ENCODE measurements around the gene DAP. TPM values are rescaled to one million over a fixed set of nuclear protein-coding genes. Genes with fewer than 3 reads are reported as not detected.
A peak's percentile ranks its signal among the peaks of the same experiment; 100 is the strongest.

The DAP gene
- total and polyA plus RNA-seq, 2 experiments from 2014 or later, result 30.0 to 105 TPM

DNA sequence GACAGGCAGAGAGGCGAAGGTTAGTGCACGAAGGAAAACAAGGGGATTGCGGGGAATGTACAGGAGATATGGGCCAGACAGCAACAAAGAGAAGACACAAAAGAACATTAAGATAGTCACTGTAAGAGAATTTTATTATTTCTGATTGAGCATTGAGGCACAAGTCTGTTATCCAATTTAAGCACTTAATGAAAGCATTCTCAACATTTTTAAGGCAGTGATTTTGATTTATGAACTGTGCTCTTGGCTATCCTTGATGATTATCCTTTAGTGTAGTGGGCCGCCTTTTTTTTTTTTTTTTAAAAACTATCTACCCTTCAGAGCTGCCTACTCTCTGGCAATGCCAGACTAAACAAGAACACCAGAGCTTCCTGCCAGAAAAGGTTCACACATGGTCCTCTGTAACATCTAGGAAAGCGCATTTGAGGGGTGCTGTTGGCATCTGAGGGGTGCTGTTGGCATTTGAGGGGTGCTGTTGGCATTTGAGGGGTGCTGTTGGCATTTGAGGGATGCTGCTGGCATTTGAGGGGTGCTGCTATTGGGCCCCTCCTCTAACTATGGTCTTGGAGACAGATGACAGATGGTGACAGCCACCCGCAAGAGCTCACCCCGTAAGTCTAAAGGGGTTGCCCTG, 3.0 kb downstream of the DAP start:
- Histone ChIP-seq H3K27me3 (no peaks in the 10 kb centered on the region), H3K36me3 (no peaks in the 10 kb centered on the region), H3K4me1 (ENCODE audit: low read depth) (peaks cover 13% of the 10 kb centered on the region), H3K4me3 (no peak overlapping the region), H3K27ac (no peak overlapping the region), H3K9me3 (ENCODE audit: low read depth) (no peaks in the 10 kb centered on the region)
- no peak for DNase-seq (ENCODE audit: low read depth in 1 of 2, low spot score in 1 of 2)
- TF ChIP-seq, protein P1, sequence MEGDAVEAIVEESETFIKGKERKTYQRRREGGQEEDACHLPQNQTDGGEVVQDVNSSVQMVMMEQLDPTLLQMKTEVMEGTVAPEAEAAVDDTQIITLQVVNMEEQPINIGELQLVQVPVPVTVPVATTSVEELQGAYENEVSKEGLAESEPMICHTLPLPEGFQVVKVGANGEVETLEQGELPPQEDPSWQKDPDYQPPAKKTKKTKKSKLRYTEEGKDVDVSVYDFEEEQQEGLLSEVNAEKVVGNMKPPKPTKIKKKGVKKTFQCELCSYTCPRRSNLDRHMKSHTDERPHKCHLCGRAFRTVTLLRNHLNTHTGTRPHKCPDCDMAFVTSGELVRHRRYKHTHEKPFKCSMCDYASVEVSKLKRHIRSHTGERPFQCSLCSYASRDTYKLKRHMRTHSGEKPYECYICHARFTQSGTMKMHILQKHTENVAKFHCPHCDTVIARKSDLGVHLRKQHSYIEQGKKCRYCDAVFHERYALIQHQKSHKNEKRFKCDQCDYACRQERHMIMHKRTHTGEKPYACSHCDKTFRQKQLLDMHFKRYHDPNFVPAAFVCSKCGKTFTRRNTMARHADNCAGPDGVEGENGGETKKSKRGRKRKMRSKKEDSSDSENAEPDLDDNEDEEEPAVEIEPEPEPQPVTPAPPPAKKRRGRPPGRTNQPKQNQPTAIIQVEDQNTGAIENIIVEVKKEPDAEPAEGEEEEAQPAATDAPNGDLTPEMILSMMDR (IDR thresholded peaks at IDR 0.05; ENCODE audit: low read depth, low read length), result no peak

DNA sequence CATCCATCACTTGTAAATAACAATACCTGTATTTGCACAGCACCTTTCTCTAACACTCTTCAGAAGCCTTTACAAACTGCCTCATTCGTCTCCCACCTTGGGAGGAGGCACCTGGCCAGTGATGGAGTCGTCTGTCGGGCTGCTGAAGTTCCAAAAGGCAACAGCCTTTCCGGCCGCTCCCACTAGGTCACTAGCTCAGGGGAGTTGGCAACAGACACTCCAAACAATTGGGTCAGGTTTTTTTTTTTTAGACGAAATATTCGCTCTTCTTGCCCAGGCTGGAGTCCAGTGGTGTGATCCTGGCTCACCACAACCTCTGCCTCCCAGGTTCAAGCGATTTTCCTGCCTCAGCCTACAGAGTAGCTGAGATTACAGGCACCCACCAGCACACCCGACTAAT, 4.0 kb downstream of the DAP start:
- no peak for DNase-seq (ENCODE audit: low read depth in 1 of 2, low spot score in 1 of 2)
- H3K4me3 ChIP-seq, result no peak overlapping the region

DNA sequence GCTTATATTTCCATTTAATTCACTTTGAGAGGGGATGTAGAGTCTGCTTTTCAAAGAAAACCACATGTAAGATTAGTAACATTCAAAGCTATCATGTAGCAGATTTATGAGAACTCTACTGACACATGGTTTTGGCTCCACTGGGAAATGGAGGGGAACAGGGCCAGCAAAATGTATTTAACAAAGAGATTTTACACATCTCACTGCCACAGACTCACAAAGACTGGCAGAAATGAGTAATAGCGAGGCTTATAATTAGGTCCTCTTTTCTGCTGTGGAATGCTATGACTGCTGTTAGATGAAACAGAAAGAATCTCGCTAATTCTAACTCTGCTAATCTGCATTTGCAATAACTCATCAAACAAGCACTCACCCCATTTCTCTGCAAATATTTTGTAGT, 4.5 kb downstream of the DAP start:
- Histone ChIP-seq H3K36me3 (no peaks in the 10 kb centered on the region), H3K27me3 (no peaks in the 10 kb centered on the region), H3K27ac (no peak overlapping the region), H3K4me3 (no peak overlapping the region), H3K4me1 (ENCODE audit: low read depth) (peaks cover 2% of the 10 kb centered on the region), H3K9me3 (ENCODE audit: low read depth) (no peaks in the 10 kb centered on the region)
- DNase-seq (ENCODE audit: low read depth in 1 of 2, low spot score in 1 of 2), result peak in 1 of 2 donors; percentile 25
- TF ChIP-seq, protein P1 (IDR thresholded peaks at IDR 0.05; ENCODE audit: low read depth, low read length), result no peak

More for the DNA sequence above, 4.0 kb downstream of the DAP start:
- Histone ChIP-seq H3K4me1 (ENCODE audit: low read depth) (peaks cover 5% of the 10 kb centered on the region), H3K27ac (no peak overlapping the region), H3K36me3 (no peaks in the 10 kb centered on the region), H3K27me3 (no peaks in the 10 kb centered on the region), H3K9me3 (ENCODE audit: low read depth) (no peaks in the 10 kb centered on the region)
- TF ChIP-seq, protein P1 (IDR thresholded peaks at IDR 0.05; ENCODE audit: low read depth, low read length), result no peak

DNA sequence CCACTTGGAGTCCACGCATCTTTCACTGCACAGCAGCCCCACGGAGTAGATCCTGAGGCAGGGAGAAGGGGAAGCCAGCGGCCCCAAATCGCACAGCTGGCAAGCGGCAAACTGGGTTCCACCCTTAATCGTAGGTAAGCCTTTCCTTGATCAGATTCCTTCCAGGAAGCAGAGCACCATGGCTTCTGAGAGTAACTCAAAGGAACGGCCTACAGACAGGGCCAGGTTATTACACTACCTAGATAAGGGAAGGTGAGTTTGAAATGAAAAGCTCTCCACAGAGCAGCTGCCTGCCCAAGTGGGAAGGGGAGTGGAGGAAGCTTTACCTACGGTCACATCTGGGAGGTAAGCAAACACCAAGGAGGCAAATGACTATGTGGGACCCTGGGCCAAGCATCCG, 7.9 kb downstream of the DAP start:
- Histone ChIP-seq H3K9me3 (ENCODE audit: low read depth) (no peaks in the 10 kb centered on the region), H3K4me1 (ENCODE audit: low read depth) (no peaks in the 10 kb centered on the region), H3K36me3 (no peaks in the 10 kb centered on the region), H3K27me3 (no peaks in the 10 kb centered on the region), H3K27ac (no peak overlapping the region), H3K4me3 (no peak overlapping the region)
- TF ChIP-seq, protein P1 (IDR thresholded peaks at IDR 0.05; ENCODE audit: low read depth, low read length), result no peak
- DNase-seq (ENCODE audit: low read depth in 1 of 2, low spot score in 1 of 2), result no peak

DNA sequence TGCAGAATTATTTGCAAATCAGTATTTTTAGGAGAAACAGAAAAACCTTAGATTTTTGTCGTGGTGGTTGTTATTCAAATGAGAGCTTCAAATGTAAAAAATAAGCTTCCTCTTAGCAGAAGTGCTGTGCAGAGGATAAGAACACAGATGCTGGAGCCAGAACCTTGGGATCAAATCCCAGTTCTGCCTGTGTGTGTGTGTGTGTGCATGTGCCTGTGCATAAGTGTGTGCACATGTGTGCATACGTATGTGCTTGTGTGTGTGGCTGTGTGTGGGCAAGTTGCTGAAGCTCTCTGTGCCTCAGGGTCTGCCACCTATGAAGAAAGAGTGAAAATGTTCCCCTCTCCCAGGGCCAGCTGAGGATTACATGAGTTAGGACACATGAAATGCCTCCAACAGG, 8.6 kb downstream of the DAP start:
- Histone ChIP-seq H3K27ac (no peak overlapping the region), H3K36me3 (peaks cover 5% of the 10 kb centered on the region), H3K9me3 (ENCODE audit: low read depth) (no peaks in the 10 kb centered on the region), H3K4me3 (no peak overlapping the region), H3K4me1 (ENCODE audit: low read depth) (no peaks in the 10 kb centered on the region), H3K27me3 (no peaks in the 10 kb centered on the region)
- TF ChIP-seq, protein P1 (IDR thresholded peaks at IDR 0.05; ENCODE audit: low read depth, low read length), result no peak
- DNase-seq (ENCODE audit: low read depth in 1 of 2, low spot score in 1 of 2), result no peak

Measured in cardiac muscle cell (in vitro differentiated cells and primary cell).